Measurements from ENCODE around the gene PCDHB12. TPM values are rescaled to one million over a fixed set of nuclear protein-coding genes. Genes with fewer than 3 reads are reported as not detected.
"Not testable (repeated sequence)": the region's sequence is repeated elsewhere in the genome, so short reads cannot be mapped to it uniquely, and the experiment has no call there.

Gene PCDHB12
- polyA plus RNA-seq, 1 donor (not counting 4 experiments of a cell fraction or from before 2014, with no cell fraction given) = not detected

GRCh38 chr5:141223112-141223783, 14.7 kb downstream of the PCDHB12 start, which contains the start of gene PCDHB14:
Gene PCDHB14, plus strand, starts transcription at chr5:141223343. Its CDS starts 163 bp downstream, at chr5:141223506.
- Histone ChIP-seq H3K79me2 (ENCODE audit: control insufficient read depth, insufficient read depth, low read length) (no peaks in the 10 kb centered on the region), H3K4me1 (ENCODE audit: control insufficient read depth, extremely low read depth, insufficient read depth, low read length) (no peaks in the 10 kb centered on the region), H3K27me3 (ENCODE audit: control insufficient read depth, extremely low read depth, insufficient read depth, low read length) (no peaks in the 10 kb centered on the region), H3K9me1 (ENCODE audit: control insufficient read depth, extremely low read depth, insufficient read depth, low read length) (no peaks in the 10 kb centered on the region), H3K4me2 (ENCODE audit: control insufficient read depth, extremely low read depth, insufficient read depth, low read depth, low read length) (no peak within 1 kb of the TSS), H3K9ac (ENCODE audit: control insufficient read depth, extremely low read depth, insufficient read depth, low read length) (no peak within 1 kb of the TSS), H2AFZ (ENCODE audit: control insufficient read depth, low read length) (no peak within 1 kb of the TSS), H3K9me3 (ENCODE audit: control insufficient read depth, low read depth, low read length) (no peaks in the 10 kb centered on the region), H3K36me3 (ENCODE audit: control insufficient read depth in 2 of 2, extremely low read depth in 1 of 2, insufficient read depth in 2 of 2, low read length in 2 of 2) (no peaks in the 10 kb centered on the region), H3K27ac (ENCODE audit: control insufficient read depth, insufficient read depth, low read length) (no peak within 1 kb of the TSS), H4K20me1 (ENCODE audit: control insufficient read depth, extremely low read depth, insufficient read depth, low read length) (no peaks in the 10 kb centered on the region), H3K4me3 (ENCODE audit: control insufficient read depth in 2 of 3, extremely low read depth in 1 of 3, insufficient read depth in 2 of 3, low read depth in 1 of 3, low read length in 3 of 3) (peak within 1 kb of the TSS in 1 of 3 experiments; percentile 10)
- no peak for FAIRE-seq
- no peak for DNase-seq (ENCODE audit: low read depth, low spot score)
- no peak for TF ChIP-seq EZH2 (IDR thresholded peaks at IDR 0.05; ENCODE audit: low read length)
- peak in 2 of 3 experiments; percentile 3 to 9 for TF ChIP-seq CTCF (optimal IDR thresholded peaks at IDR 0.05 in 1 of 3, IDR thresholded peaks at IDR 0.05 in 1 of 3, conservative IDR thresholded peaks at IDR 0.05 in 1 of 3; ENCODE audit: extremely low read depth in 1 of 3, insufficient read depth in 2 of 3, low read length in 3 of 3)
- dilution Hi-C loops (cut with MboI; ENCODE audit: extremely low pct_ligation_motif_present, low sequenced_read_pairs) = no loop called here

GRCh38 chr5:141224844-141225243, 16.3 kb downstream of the PCDHB12 start:
- FAIRE-seq; dilution Hi-C loops (cut with MboI; ENCODE audit: extremely low pct_ligation_motif_present, low sequenced_read_pairs); DNase-seq (ENCODE audit: low read depth, low spot score); H3K4me2 ChIP-seq (ENCODE audit: control insufficient read depth, extremely low read depth, insufficient read depth, low read depth, low read length); H3K9me1 ChIP-seq (ENCODE audit: control insufficient read depth, extremely low read depth, insufficient read depth, low read length); H3K4me1 ChIP-seq (ENCODE audit: control insufficient read depth, extremely low read depth, insufficient read depth, low read length); H2AFZ ChIP-seq (ENCODE audit: control insufficient read depth, low read length); H3K9ac ChIP-seq (ENCODE audit: control insufficient read depth, extremely low read depth, insufficient read depth, low read length); H3K4me3 ChIP-seq (ENCODE audit: control insufficient read depth in 2 of 3, extremely low read depth in 1 of 3, insufficient read depth in 2 of 3, low read depth in 1 of 3, low read length in 3 of 3); H3K79me2 ChIP-seq (ENCODE audit: control insufficient read depth, insufficient read depth, low read length); H3K36me3 ChIP-seq (ENCODE audit: control insufficient read depth in 2 of 2, extremely low read depth in 1 of 2, insufficient read depth in 2 of 2, low read length in 2 of 2); H3K9me3 ChIP-seq (ENCODE audit: control insufficient read depth, low read depth, low read length); H3K27me3 ChIP-seq (ENCODE audit: control insufficient read depth, extremely low read depth, insufficient read depth, low read length); H3K27ac ChIP-seq (ENCODE audit: control insufficient read depth, insufficient read depth, low read length); H4K20me1 ChIP-seq (ENCODE audit: control insufficient read depth, extremely low read depth, insufficient read depth, low read length): not testable (repeated sequence)

- H3K9ac ChIP-seq (ENCODE audit: control insufficient read depth, extremely low read depth, insufficient read depth, low read length); H3K27me3 ChIP-seq (ENCODE audit: control insufficient read depth, extremely low read depth, insufficient read depth, low read length); H3K9me3 ChIP-seq (ENCODE audit: control insufficient read depth, low read depth, low read length); H3K9me1 ChIP-seq (ENCODE audit: control insufficient read depth, extremely low read depth, insufficient read depth, low read length); H3K36me3 ChIP-seq (ENCODE audit: control insufficient read depth in 2 of 2, extremely low read depth in 1 of 2, insufficient read depth in 2 of 2, low read length in 2 of 2); H3K79me2 ChIP-seq (ENCODE audit: control insufficient read depth, insufficient read depth, low read length); H3K4me2 ChIP-seq (ENCODE audit: control insufficient read depth, extremely low read depth, insufficient read depth, low read depth, low read length); dilution Hi-C loops (cut with MboI; ENCODE audit: extremely low pct_ligation_motif_present, low sequenced_read_pairs); DNase-seq (ENCODE audit: low read depth, low spot score); H2AFZ ChIP-seq (ENCODE audit: control insufficient read depth, low read length); FAIRE-seq; H3K4me3 ChIP-seq (ENCODE audit: control insufficient read depth in 2 of 3, extremely low read depth in 1 of 3, insufficient read depth in 2 of 3, low read depth in 1 of 3, low read length in 3 of 3); H3K27ac ChIP-seq (ENCODE audit: control insufficient read depth, insufficient read depth, low read length); H3K4me1 ChIP-seq (ENCODE audit: control insufficient read depth, extremely low read depth, insufficient read depth, low read length); H4K20me1 ChIP-seq (ENCODE audit: control insufficient read depth, extremely low read depth, insufficient read depth, low read length): not testable (repeated sequence)
Measured at GRCh38 chr5:141225421-141225820, 16.9 kb downstream of the PCDHB12 start.
